ENCODE data around the gene ZGLP1.

The ZGLP1 gene

GRCh38 chr19:10309423-10309822 lies at the start of gene ZGLP1:
Gene ZGLP1, minus strand, starts transcription at chr19:10309815.
- DNase-seq (ENCODE audit: low read depth) = no peak
- no peak within 1 kb of the TSS for H3K4me3 ChIP-seq (ENCODE audit: low read depth, low read length)
- TF ChIP-seq CTCF (conservative IDR thresholded peaks at IDR 0.05; ENCODE audit: low read depth, low read length) = no peak

- no peak for TF ChIP-seq CTCF (conservative IDR thresholded peaks at IDR 0.05; ENCODE audit: low read depth, low read length)
- no peak overlapping the region for H3K4me3 ChIP-seq (ENCODE audit: low read depth, low read length)
- no peak for DNase-seq (ENCODE audit: low read depth)
Measured at GRCh38 chr19:10356431-10356830, 46.8 kb upstream of the ZGLP1 start.

GRCh38 chr19:10353793-10354391 lies 44.3 kb upstream of the ZGLP1 start:
- DNase-seq (ENCODE audit: low read depth) = peak; percentile 50
- no peak overlapping the region for H3K4me3 ChIP-seq (ENCODE audit: low read depth, low read length)
- TF ChIP-seq CTCF (conservative IDR thresholded peaks at IDR 0.05; ENCODE audit: low read depth, low read length) = no peak

DNA sequence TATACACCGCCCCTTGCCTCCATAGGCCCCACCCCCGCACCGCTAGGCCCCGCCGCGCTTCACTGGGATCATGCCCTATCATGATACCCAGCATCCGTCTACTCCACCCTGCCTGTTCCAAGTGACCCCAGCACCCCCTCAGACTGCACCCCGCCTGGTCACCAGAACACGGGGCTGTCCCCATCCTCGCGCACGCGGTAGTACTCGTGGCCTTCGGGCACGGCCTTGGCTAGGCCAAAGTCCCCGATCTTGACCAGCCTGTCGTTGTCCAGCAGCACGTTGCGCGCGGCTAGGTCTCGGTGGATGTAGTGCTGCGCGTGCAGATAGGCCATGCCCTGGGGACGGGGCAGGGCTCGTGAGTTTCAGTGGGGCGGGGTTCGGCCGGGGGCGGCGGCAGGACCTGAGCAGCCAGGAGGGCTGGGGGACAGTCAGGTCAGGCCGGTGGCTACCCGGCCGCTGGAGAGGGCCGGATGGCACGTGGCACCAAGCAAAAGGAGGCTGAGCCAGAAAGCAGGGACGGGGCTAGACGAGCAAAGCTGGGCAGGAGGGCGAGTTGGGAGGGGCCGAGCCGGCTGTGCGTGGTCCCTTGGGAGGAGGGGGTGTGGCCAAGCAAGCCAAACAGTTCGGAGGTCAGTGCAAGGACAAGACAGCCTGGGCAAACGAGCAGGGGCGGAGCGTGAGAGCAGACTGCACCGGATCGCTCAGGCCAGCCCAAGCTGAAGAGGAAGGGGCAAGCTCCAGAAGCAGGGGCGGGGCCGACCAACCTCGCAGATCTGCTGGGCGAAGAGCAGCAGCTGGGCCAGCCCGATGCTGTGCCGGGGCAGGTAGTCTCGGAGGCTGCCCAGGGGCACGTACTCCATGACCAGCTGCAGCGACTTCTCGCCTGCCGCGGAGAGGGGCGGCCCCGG lies 43.4 kb upstream of the ZGLP1 start:
- peak; percentile 43 for DNase-seq (ENCODE audit: low read depth)
- no peak overlapping the region for H3K4me3 ChIP-seq (ENCODE audit: low read depth, low read length)
- no peak for TF ChIP-seq CTCF (conservative IDR thresholded peaks at IDR 0.05; ENCODE audit: low read depth, low read length)

GRCh38 chr19:10346509-10346908 lies 36.9 kb upstream of the ZGLP1 start:
- DNase-seq (ENCODE audit: low read depth) = peak; percentile 15
- TF ChIP-seq CTCF (conservative IDR thresholded peaks at IDR 0.05; ENCODE audit: low read depth, low read length) = no peak
- H3K4me3 ChIP-seq (ENCODE audit: low read depth, low read length) = no peak overlapping the region

- no peak for TF ChIP-seq CTCF (conservative IDR thresholded peaks at IDR 0.05; ENCODE audit: low read depth, low read length)
- no peak overlapping the region for H3K4me3 ChIP-seq (ENCODE audit: low read depth, low read length)
- no peak for DNase-seq (ENCODE audit: low read depth)
Measured at GRCh38 chr19:10344780-10345179, 35.2 kb upstream of the ZGLP1 start.

All from choroid plexus epithelial cell (primary cell).